T47D (cell line): Measurements from ENCODE around the gene ACOX3.

Experiments used
- DNase-seq, 2 experiments: peaks; one replicate each; pipeline versions ENCODE4 v3.0.0 to v3.0.0-alpha.2; 2011 to 2012; ENCODE audit warnings: low read depth in 1 of 2, low spot score in 1 of 2
- JUND ChIP-seq: IDR thresholded peaks from 2 replicates; pipeline ENCODE4 v1.6.1; 2012; ENCODE audit warnings: low read depth
- in situ Hi-C: cut with HindIII; loops from 2 replicates; pipeline ENCODE4 v1.10.0; 2016; ENCODE audit warnings: low sequenced_read_pairs, low pct_unique_long_range_greater_than_20kb

ACOX3 gene

DNA sequence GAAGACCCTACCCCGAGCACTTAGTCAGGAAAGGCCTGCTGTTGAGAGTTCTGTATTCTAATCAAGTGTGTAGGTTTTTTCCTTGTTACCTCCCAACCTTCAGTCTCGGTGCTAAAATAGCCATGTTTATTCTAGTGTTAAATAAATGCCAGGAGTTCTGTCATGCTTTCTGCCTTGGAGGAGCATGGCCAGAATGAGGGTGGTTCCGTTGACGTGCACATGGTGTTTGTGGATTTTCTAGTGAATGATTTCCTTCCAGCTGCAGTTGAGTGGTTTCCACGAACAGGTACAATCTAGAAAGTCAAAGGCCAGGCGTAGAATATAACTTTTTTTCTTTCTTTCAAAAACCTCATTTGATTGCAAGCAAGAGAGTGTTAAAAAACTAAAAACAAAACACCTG is 21.1 kb upstream of the ACOX3 start:
- in situ Hi-C loops = no loop called here
- no peak for DNase-seq
- TF ChIP-seq JUND = no peak

DNA sequence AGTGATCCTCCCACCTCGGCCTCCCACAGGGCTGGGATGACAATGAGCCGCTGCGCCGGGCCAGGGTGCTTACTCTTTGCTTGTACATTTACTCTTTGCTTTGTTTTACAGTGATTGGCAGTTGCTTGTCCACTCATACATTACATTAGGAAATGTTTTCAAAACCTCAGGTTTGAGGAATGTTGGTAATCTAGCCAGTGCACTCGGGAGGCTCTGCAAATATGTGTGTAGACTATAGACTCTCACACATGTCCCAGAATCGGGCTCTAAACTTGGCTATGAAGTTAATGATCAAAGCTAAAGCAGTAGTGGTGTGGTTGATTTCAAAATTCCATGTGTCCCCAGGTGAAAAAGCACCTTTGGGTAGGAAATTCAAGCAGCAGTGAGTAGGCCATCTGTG is 20.6 kb upstream of the ACOX3 start:
- DNase-seq = peak in 1 of 2 experiments; percentile 72
- in situ Hi-C loops = no loop called here
- no peak for TF ChIP-seq JUND

DNA sequence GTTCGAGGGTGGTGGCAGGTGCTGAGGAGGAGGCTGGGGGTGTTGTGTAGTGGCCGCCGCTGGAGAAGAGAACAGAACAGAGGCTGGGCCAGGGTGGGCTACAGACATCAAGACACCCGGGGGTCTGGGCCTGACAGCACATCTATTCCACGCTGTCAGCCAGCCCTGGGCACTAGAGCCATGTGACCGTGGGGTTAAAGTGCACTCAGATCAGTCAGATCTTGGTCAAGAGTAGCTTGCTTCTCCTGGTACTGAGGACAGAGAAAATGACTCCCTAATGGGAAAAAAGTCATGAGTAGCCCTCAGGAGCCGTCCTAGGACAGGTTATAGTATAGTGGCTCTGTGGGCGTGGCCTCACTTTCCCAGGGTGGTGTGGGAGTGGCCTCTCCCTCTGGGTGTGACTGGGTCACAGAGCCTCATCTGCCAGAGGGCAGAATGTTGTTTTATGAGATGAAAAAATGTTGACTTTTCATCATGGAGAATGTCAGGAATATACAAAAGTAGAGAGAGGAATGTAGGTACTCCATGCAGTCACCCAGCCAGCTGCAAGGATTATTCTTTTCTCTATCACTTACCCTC is 19.4 kb upstream of the ACOX3 start:
- peak in 1 of 2 experiments; percentile 60 for DNase-seq
- in situ Hi-C loops = no loop called here
- TF ChIP-seq JUND = no peak

DNA sequence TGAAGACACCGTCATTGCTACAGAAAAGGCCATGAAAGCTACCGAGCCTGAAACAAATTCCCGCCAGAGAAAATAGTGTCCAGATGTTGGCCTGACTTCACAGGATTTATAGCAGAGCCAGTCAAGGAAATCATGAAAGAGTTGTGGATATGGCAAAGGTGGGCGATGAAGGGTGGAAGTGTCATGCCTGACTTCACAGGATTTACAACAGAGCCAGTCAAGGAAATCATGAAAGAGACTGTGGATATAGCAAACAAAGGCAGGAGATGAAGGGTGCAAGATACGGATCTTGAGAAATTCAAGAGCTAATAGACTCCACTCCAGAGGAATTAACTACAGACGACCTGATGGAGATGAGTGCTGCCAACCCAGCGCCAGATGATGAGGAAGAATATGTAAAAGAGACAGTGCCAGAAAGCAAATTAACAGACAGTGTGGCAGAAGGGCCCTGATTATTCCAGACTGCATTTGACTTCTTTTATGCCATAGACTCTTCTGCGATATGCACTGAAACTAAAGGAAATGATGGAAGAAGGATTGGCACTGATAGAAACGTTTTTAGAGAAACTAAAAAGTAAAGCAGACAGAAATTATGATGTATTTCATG is 17.2 kb upstream of the ACOX3 start:
- in situ Hi-C loops = no loop called here
- DNase-seq = no peak
- TF ChIP-seq JUND = no peak

DNA sequence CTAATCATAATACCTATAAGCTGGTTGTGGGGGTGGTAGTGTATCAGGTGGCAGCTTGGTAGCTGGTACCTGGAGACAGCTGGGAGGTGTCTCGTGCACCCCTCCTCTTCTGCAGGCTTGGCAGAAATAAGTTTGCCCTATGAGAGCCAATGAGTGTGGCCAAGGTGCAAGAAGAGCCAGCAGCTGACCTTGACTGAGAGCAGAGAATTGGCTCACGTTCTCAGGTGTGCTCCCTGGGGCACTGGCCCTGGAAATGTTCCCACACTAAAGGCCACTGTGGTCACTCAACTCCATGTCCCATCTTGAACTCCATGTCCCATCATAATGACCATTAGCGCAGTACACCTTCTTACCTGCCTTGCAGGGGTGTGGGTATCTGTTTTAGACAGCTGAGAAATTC is 13.4 kb upstream of the ACOX3 start:
- DNase-seq = no peak
- in situ Hi-C loops = no loop called here
- TF ChIP-seq JUND = no peak

DNA sequence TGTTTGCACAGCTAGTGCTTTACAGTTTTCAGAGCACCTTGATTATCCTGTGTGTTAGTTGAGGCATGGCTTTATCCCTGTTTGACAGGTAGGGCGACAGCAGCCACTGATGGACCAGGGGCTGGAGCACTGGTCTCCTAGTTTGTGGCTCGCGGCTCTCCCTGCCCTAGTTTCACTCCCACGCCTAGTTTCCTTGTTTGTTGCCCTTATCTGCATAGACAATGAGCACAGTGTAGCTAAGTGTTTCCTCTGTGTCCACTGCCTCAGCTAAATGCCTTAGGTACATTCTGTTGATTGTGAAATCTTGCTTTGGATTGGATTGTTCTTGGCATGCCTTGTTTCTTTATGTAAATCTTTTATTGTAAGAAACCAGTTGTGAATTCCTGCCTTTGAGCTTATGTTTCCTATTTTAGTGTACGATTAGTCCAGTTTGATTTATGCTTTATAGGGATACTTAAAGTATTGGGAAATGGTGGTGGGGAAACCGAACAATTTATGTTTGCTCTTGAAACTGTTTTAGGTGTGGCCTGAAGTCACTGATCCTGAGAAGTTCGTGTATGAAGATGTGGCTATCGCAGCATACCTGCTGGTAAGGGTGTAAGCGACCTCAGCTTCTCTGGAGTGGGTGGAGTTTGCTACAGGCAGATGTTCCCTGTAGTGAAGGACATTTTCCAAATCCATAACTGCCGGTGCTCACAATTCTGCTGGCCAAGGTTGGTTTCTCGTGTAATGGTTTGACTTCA is 11.1 kb upstream of the ACOX3 start:
- peak in 1 of 2 experiments; percentile 68 for DNase-seq
- in situ Hi-C loops = no loop called here
- TF ChIP-seq JUND = no peak

DNA sequence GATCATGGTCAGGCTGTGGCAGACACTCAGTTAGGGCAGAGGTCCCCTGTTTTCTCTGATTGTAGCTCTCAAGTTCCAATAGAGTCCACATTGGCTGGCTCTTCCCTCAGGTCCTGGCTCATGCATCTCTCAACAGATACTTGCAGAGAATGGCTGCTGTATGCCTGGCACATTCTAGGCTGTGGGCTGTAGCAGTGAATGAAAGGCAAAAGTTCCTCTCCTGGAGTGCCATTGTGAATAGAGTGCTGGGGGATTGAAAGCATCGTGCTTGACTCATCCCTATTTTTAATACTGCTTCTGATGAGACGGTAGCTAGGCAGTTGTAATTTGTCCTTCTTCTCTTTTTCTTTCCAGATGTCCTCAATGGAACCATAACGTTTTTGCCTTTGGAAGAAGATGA is 5.6 kb upstream of the ACOX3 start:
- in situ Hi-C loops = no loop called here
- no peak for DNase-seq
- TF ChIP-seq JUND = no peak

DNA sequence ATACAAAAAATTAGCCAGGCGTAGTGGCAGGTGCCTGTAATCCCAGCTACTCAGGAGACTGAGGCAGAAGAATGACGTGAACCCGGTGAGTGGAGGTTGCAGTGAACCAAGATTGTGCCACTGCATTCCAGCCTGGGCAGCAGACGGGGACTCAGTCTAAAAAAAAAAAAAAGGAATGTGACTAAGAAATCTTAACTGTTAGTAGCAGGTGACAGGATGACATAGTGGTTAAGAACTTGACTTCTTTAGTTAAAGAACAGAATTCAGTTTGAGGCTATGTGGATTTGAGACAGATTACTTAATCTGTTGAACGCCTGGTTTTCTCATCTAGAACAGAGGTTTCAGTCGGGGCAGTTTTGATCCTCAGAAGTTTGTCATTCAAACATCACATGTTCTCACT is 3.3 kb upstream of the ACOX3 start:
- in situ Hi-C loops = no loop called here
- TF ChIP-seq JUND = no peak
- DNase-seq = no peak

DNA sequence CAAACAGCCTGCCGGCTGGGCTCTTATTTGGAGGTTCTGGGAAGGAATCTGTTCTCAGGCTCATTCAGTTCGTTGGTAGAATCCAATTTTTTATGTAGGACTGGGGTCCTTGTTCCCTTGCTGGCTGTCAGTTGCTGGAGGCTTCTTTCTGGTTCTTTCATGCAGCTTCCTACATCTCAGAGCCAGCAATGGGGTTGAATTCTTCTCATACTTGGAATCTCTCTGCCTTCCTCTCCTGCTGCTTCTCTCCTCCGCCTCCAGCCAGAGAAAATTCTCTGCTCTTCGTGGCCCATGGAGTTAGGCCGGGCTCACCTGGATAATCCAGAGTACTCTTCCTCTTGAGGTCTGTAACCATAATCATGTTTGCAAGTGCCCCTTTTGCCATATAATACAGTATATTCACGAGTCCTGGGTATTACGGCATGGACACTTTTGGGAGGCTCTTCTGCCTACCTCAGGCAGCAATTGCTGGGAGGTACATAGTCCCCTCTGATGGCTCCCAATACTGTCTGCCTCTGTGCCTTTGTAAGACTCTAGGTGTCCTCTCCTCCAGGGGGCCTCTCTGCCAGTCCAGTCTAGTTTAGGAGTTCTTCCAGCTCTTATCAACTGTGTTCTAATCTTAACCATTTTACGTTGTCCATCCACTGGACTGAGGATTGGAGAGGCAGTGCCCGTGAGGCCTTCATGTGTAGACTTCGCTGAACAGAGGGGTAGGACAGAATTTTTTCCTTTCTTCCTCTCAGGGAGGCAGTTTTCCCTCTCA is 2.3 kb upstream of the ACOX3 start:
- DNase-seq = no peak
- TF ChIP-seq JUND = no peak
- in situ Hi-C loops = no loop called here

DNA sequence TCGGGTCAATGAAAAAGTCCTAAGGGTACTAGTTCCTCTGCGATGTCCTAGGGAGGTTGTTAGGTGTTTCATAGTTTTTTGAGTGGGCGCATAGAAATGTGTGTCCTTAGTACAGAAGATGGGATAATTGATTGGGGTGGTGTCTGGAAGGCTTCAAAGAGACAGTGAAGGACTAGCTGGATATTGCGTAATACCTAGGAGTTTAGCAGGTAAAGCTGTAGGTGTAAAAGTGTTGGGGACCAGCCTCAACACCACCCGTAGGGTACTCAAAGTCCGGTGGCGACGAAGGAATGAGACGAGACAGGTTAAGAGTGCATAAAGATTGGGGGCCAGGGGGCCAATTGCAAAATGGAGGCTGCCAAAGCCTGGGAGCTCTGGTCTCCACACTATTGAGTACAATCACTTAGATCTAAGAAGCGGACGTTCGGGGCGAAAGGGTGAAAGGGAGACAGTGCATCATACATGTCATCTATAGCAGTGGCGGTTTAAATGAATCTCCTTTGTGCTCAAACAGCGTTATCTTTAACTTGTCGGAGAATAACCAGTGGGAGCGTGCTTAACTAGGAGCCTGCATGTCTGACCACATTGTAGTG is 1.1 kb upstream of the ACOX3 start:
- no peak for DNase-seq
- in situ Hi-C loops = no loop called here
- TF ChIP-seq JUND = no peak

DNA sequence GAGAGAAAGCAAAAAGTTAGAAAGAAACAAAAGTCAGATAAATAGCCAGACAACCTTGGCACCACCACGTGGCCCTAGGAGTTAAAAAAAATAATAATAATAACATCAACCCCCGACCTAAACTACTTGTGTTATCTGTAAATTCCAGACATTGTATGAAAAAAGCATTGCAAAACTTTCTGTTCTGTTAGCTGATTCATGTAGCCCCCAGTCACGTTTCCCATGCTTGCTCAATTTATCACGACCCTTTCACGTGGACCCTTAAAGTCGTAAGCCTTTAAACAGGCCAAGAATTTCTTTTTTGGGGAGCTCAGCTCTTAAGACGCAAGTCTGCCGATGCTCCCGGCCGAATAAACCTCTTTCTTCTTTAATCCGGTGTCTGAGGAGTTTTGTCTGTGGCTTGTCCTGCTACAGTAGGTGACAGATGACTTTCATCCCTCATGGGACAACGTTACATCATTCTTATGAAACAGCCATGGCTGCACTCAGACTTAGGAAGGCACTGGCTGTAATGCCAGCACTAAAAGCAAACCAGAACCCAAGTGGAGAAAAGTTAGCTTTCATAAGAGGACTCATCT is 520 bp downstream of the ACOX3 start:
- DNase-seq = no peak
- no peak for TF ChIP-seq JUND
- in situ Hi-C loops = no loop called here

DNA sequence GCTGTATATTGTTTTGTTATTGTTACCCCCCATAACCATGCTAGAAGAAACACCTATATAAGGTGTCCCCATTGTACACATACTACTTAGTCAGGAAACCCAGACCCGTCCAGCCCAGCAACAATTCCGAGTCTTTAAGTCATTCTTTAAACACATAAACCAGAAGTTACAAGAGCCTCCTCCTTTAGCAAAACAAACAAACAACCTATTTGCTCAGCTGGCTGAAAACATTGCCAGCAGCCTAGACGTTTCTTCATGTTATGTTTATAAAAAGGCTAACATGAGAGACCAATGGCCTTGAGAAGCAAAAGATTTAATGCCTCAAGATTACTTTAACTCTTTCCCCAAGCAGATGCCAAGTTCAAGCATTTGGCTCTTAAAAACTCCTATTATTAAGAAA is 1.4 kb downstream of the ACOX3 start:
- peak in 1 of 2 experiments; percentile 85 for DNase-seq
- in situ Hi-C loops = no loop called here
- TF ChIP-seq JUND = peak; percentile 23; the same call in 1 of the 2 replicates
